Panc1 (cell line): ENCODE data around the gene DMP1. TPM values are rescaled to one million over a fixed set of nuclear protein-coding genes. Genes with fewer than 3 reads are reported as not detected.

ENCODE experiments used
- ATAC-seq: fragments of 200-7000 bp; cut with Tn5 transposase; 2 replicates; pipeline ENCODE4 v1.9.1; 2020; ENCODE audit warnings: mild to moderate bottlenecking, moderate library complexity
- Bru-seq: library from RNA; stranded (reverse); fragments of 400-500 nt; gene quantifications from one replicate; lab custom pipeline; 2021; lab: Mats Ljungman, UMichigan
- BruChase-seq, 2 experiments: library from RNA; stranded (reverse); fragments of 400-500 nt; gene quantifications; one replicate each; lab custom pipeline; 2021; lab: Mats Ljungman, UMichigan
- BruUV-seq: library from RNA; stranded (reverse); fragments of 400-500 nt; replicated peaks from 2 replicates; lab custom pipeline; 2021; lab: Mats Ljungman, UMichigan
- CTCF ChIA-PET: fragments of 300-600 bp; sonication (Branson Sonifier 250); formaldehyde crosslinking; loops from one replicate; lab custom pipeline; 2022; ENCODE audit warnings: antibody characterized with exemption; lab: Charles Lee
- POLR2A ChIA-PET: fragments of 300-600 bp; sonication (Branson Sonifier 250); formaldehyde crosslinking; loops from one replicate; lab custom pipeline; 2022; ENCODE audit warnings: antibody characterized with exemption; lab: Charles Lee
- DNase-seq: peaks from one replicate; pipeline ENCODE4 v3.0.0-alpha.2; 2010; ENCODE audit warnings: low read depth, low spot score
- H3K27ac ChIP-seq: 2 replicates; pipeline ENCODE4 v1.5.1; 2011; ENCODE audit warnings: mild to moderate bottlenecking, low read length, inconsistent platforms
- H3K27me3 ChIP-seq: fragments of 200-500 bp; sonication (Bioruptor generic); 2 replicates; pipeline ENCODE4 v1.6.0; 2014; ENCODE audit warnings: low read length, inconsistent platforms; ENCODE audit not compliant: control insufficient read depth, insufficient read depth
- H3K36me3 ChIP-seq: fragments of 200-500 bp; sonication (Bioruptor generic); 2 replicates; pipeline ENCODE4 v1.5.1; 2014; ENCODE audit warnings: inconsistent platforms, mild to moderate bottlenecking, low read length, moderate library complexity; ENCODE audit not compliant: control insufficient read depth, insufficient read depth
- H3K4me1 ChIP-seq: 2 replicates; pipeline ENCODE4 v1.5.1; 2011; ENCODE audit warnings: inconsistent platforms, mild to moderate bottlenecking, low read length, moderate library complexity; ENCODE audit not compliant: control insufficient read depth, insufficient read depth
- H3K4me3 ChIP-seq, 2 experiments: 2 replicates each; pipeline ENCODE4 v1.5.1; 2011 to 2012; ENCODE audit warnings: low read depth in 2 of 2, low read length in 2 of 2, mild to moderate bottlenecking in 2 of 2, inconsistent platforms in 1 of 2, moderate library complexity in 1 of 2
- H3K9me3 ChIP-seq: fragments of 200-500 bp; sonication (Bioruptor generic); 2 replicates; pipeline ENCODE4 v1.5.1; 2014; ENCODE audit warnings: low read depth, mild to moderate bottlenecking, inconsistent platforms, low read length, moderate library complexity; ENCODE audit not compliant: control insufficient read depth, insufficient read depth
- CTCF ChIP-seq: fragments of 450-650 bp; IDR thresholded peaks from 2 replicates; pipeline ENCODE4 v1.5.1; 2017; ENCODE audit warnings: mild to moderate bottlenecking
- POLR2AphosphoS5 ChIP-seq: IDR thresholded peaks from 2 replicates; pipeline ENCODE4 v1.6.1; 2012; ENCODE audit warnings: mild to moderate bottlenecking, low read depth, low read length, moderate library complexity
- REST ChIP-seq, 2 experiments: IDR thresholded peaks; 2 replicates each; pipeline ENCODE4 v1.6.1; 2011 to 2012; ENCODE audit warnings: low read depth in 2 of 2, control low read depth in 1 of 2, low read length in 1 of 2, mild to moderate bottlenecking in 1 of 2, moderate library complexity in 1 of 2; ENCODE audit not compliant: insufficient read depth in 1 of 2
- SIN3A ChIP-seq: IDR thresholded peaks from 2 replicates; pipeline ENCODE4 v1.6.1; 2012; ENCODE audit warnings: low read depth, mild to moderate bottlenecking, low read length, moderate library complexity, borderline replicate concordance; ENCODE audit not compliant: insufficient read depth
- TCF7L2 ChIP-seq: IDR thresholded peaks from 2 replicates; pipeline ENCODE4 v1.6.1; 2011; ENCODE audit warnings: mild to moderate bottlenecking, low read depth, low read length, inconsistent platforms
- in situ Hi-C: cut with HindIII; loops from 2 replicates; pipeline ENCODE4 v1.10.0; 2016; ENCODE audit warnings: low sequenced_read_pairs, low pct_unique_long_range_greater_than_20kb
- intact Hi-C: fragments of 100-400 bp; cut with micrococcal nuclease; formaldehyde crosslinking; loops from one replicate; pipeline ENCODE4 v1.10.0; 2022; ENCODE audit not compliant: unreplicated experiment
- long read RNA-seq: library from polyadenylated mRNA; unstranded; transcript quantifications from one replicate; pipeline ENCODE4 v2.0.0, GENCODE V29; 2021; ENCODE audit not compliant: unreplicated experiment
- polyA plus RNA-seq: library from polyadenylated mRNA; unstranded; fragments of >200 nt; gene quantifications from one replicate; pipeline ENCODE4 v1.2.1, GENCODE V29; 2012; ENCODE audit warnings: missing spikeins; ENCODE audit not compliant: insufficient read length
- total RNA-seq: library from RNA; stranded (reverse); gene quantifications from one replicate; pipeline ENCODE4 v1.2.1, GENCODE V29; 2021; ENCODE audit not compliant: unreplicated experiment

Gene DMP1
- total RNA-seq (not detected), Bru-seq, nascent RNA (not detected), BruChase-seq, experiment 1, labeled RNA remaining after a 2-hour chase (not detected), BruChase-seq, experiment 2, labeled RNA remaining after a 6-hour chase (percentile 7 among the genes with signal in this experiment)
- not detected for polyA plus RNA-seq
- long read RNA-seq: 0 reads

- Histone ChIP-seq H3K4me1 (no peaks in the 10 kb centered on the region), H3K4me3 (no peak within 1 kb of the TSS), H3K36me3 (no peaks in the 10 kb centered on the region), H3K27ac (no peak within 1 kb of the TSS), H3K9me3 (no peaks in the 10 kb centered on the region), H3K27me3 (no peaks in the 10 kb centered on the region)
- intact Hi-C loops (no loop called here), in situ Hi-C loops (no loop called here)
- TF ChIP-seq TCF7L2: no peak
- TF ChIP-seq SIN3A: no peak
- no peak for TF ChIP-seq REST (IDR thresholded peaks at IDR 0.05; ENCODE audit: insufficient read depth in 1 of 2, low read depth in 2 of 2, low read length in 1 of 2)
- TF ChIP-seq POLR2AphosphoS5: no peak
- no peak for TF ChIP-seq CTCF
- no TSS peak for BruUV-seq
- ChIA-PET CTCF (no interaction called here), POLR2A (interaction anchor here (0.6 kb wide), 1 partner anchor 59 kb away, joined by 4 read pairs; no protein-coding TSS in a partner anchor)
- DNase-seq (no peak), ATAC-seq (no peak)
Measured at GRCh38 chr4:87649980-87650379, at the start of gene DMP1. Gene DMP1, plus strand, starts transcription at chr4:87650280. Its CDS starts 6,213 bp downstream, at chr4:87656493.

- in situ Hi-C loops: no loop called here
- no peaks in the 10 kb centered on the region for H3K36me3 ChIP-seq
- H3K27ac ChIP-seq: no peak overlapping the region
- BruUV-seq: no TSS peak
- no peak for ATAC-seq
- POLR2A ChIA-PET: no interaction called here
- CTCF ChIA-PET: no interaction called here
- H3K9me3 ChIP-seq: no peaks in the 10 kb centered on the region
- no peaks in the 10 kb centered on the region for H3K4me1 ChIP-seq
- H3K27me3 ChIP-seq: no peaks in the 10 kb centered on the region
- intact Hi-C loops: no loop called here
- H3K4me3 ChIP-seq: no peak overlapping the region
- TF ChIP-seq SIN3A: no peak
- TF ChIP-seq POLR2AphosphoS5: no peak
- TF ChIP-seq TCF7L2: no peak
- TF ChIP-seq CTCF: no peak
- TF ChIP-seq REST (IDR thresholded peaks at IDR 0.05; ENCODE audit: insufficient read depth in 1 of 2, low read depth in 2 of 2, low read length in 1 of 2): no peak
- no peak for DNase-seq
Measured at GRCh38 chr4:87601361-87601760, 48.7 kb upstream of the DMP1 start.
